Stomach (tissue), 9 donors: Measurements from ENCODE around the gene UBD. TPM values are rescaled to one million over a fixed set of nuclear protein-coding genes. Genes with fewer than 3 reads are reported as not detected.

Experiments used
- DNase-seq, 2 donors: peaks; one replicate each; pipeline versions ENCODE4 v3.0.0 to v3.0.0-alpha.2; 2013 to 2019
- H3K27ac ChIP-seq, 5 donors: fragments of 200-600 bp in 4 of 5; sonication (generic) in 4 of 5; one replicate each; pipeline ENCODE4 v1.5.1; 2013 to 2019; ENCODE audit warnings: mild to moderate bottlenecking in 1 of 5, moderate library complexity in 1 of 5
- H3K27me3 ChIP-seq, 3 donors: fragments of 200-600 bp; sonication (generic); one replicate each; pipeline ENCODE4 v1.5.1; 2017 to 2019; ENCODE audit warnings: mixed run types in 1 of 3
- H3K36me3 ChIP-seq, 4 donors: fragments of 200-600 bp; sonication (generic); 1 replicate in 3 of 4; 2 replicates in 1 of 4; pipeline ENCODE4 v1.5.1; 2016 to 2019
- H3K4me1 ChIP-seq, 4 donors: fragments of 200-600 bp; sonication (generic); one replicate each; pipeline ENCODE4 v1.5.1; 2016 to 2019
- H3K4me3 ChIP-seq, 4 donors: fragments of 200-600 bp; sonication (generic) in 3 of 4; one replicate each; pipeline ENCODE4 v1.5.1; 2016 to 2019; ENCODE audit warnings: mild to moderate bottlenecking in 1 of 4
- H3K9me3 ChIP-seq, 4 donors: fragments of 200-600 bp; sonication (generic); one replicate each; pipeline ENCODE4 v1.5.1; 2016 to 2019
- CTCF ChIP-seq, 7 experiments: fragments of 450-650 bp in 4 of 7; fragments of 200-600 bp in 3 of 7; sonication (generic) in 3 of 7; IDR thresholded peaks; one replicate each; pipeline ENCODE4 v1.5.1; 2016 to 2019; ENCODE audit warnings: antibody characterized with exemption in 7 of 7, control low read depth in 2 of 7, mild to moderate bottlenecking in 1 of 7
- EP300 ChIP-seq: sonication (generic); formaldehyde crosslinking; IDR thresholded peaks from one replicate; pipeline ENCODE4 v1.6.1; 2017; ENCODE audit warnings: antibody characterized with exemption
- POLR2A ChIP-seq, 4 donors: fragments of 450-650 bp; IDR thresholded peaks; one replicate each; pipeline ENCODE4 v1.6.1; 2016; ENCODE audit warnings: antibody characterized with exemption in 4 of 4, control low read depth in 2 of 4, mild to moderate bottlenecking in 1 of 4, moderate library complexity in 1 of 4
- POLR2AphosphoS5 ChIP-seq, 3 donors: sonication (generic); formaldehyde crosslinking; IDR thresholded peaks; one replicate each; pipeline ENCODE4 v1.6.1; 2016; ENCODE audit warnings: antibody characterized with exemption in 3 of 3
- WGBS, 5 donors: extraction: QIAGEN DNeasy Blood & Tissue Kit in 3 of 5; methylation state at CpG; one replicate each; pipeline versions ENCODE4 v1.1.5 to v1.1.7; 2013 to 2018; 5-methylcytosine and 5-hydroxymethylcytosine counted together
- intact Hi-C: fragments of 100-400 bp; cut with DNase I; formaldehyde crosslinking; loops from one replicate; pipeline ENCODE4 v1.15.1; 2023; ENCODE audit warnings: low total_unique reads
- polyA plus RNA-seq, 3 donors: library from polyadenylated mRNA; stranded (reverse); fragments of 200-250 nt; gene quantifications; one replicate each; pipeline ENCODE4 v1.2.3, GENCODE V29; 2013
- total RNA-seq, 5 donors: library from RNA; depleted of rRNA; stranded (reverse); fragments of >200 nt; gene quantifications; one replicate each; pipeline versions ENCODE4 v1.1.0 to v1.2.3, GENCODE V29; 2014 to 2016
- donor health status: healthy with polysubstance abuse.
- donor health status: Bipolar disorder and iron deficiency.
- donor health status: healthy.

The UBD gene
- total and polyA plus RNA-seq, 8 donors: 4.0 to 65.8 (median 7.7) TPM; not detected in 3

DNA sequence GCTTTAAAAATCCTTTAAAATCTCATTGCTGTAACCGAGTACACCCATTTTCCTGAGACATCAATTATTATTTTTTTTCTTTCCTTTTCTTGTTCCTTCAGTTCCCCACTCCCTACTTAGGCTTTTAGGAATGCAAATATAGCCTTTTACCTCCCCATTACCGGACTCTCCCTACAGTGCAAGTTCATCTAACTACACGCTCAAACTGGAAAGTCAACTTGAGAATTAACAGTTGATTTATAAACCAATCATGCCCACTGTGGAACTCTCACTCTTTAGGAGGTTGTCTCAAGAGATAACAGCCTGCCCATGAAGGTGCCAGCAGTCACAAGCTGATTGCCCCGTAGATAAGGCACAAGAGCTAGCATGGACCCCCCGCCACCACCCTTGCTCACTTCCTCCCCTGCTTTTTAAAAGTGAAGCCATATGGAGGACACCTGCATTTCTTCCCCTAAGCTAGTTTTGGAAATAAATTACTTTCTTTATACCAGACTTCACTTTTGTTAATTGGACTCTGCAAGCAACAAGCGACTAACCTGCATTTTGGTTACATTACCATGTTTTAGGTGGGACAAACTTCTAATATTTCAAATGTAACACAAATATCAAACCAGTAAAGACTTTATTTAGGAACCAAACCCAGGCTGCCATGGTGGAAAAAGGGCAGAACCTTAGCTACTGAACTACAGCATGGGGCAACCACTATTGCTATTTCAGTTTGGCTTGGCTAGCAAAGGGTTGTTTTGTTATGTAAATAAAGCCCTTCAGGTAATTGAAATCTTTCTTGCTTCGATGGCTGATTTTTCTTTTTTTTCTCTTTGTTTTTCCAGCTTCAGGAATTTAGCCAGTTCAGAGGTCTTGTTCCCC lies 34.9 kb downstream of the UBD start:
- H3K4me3 ChIP-seq: no peak overlapping the region
- H3K27me3 ChIP-seq: no peaks in the 10 kb centered on the region
- H3K27ac ChIP-seq: no peak overlapping the region
- DNase-seq: no peak
- intact Hi-C loops: no loop called here
- WGBS, 5 donors: 38 to 59% (median 45%) methylated on average over 7 of the region's 7 CpGs
- H3K4me1 ChIP-seq: no peaks in the 10 kb centered on the region
- no peaks in the 10 kb centered on the region for H3K9me3 ChIP-seq
- no peaks in the 10 kb centered on the region for H3K36me3 ChIP-seq
- TF ChIP-seq CTCF (IDR thresholded peaks at IDR 0.05): no peak
- TF ChIP-seq POLR2A (IDR thresholded peaks at IDR 0.05): no peak
- no peak for TF ChIP-seq EP300
- TF ChIP-seq POLR2AphosphoS5 (IDR thresholded peaks at IDR 0.05): no peak

- Histone ChIP-seq H3K27ac (no peak overlapping the region), H3K36me3 (no peaks in the 10 kb centered on the region), H3K4me3 (no peak overlapping the region), H3K9me3 (no peaks in the 10 kb centered on the region), H3K27me3 (no peaks in the 10 kb centered on the region), H3K4me1 (no peaks in the 10 kb centered on the region)
- TF ChIP-seq POLR2AphosphoS5 (IDR thresholded peaks at IDR 0.05) (no peak), POLR2A (IDR thresholded peaks at IDR 0.05) (no peak), CTCF (IDR thresholded peaks at IDR 0.05) (no peak), EP300 (no peak)
- intact Hi-C loops: no loop called here
- DNase-seq: no peak
- 28 to 66% (median 37%) methylated on average over 2 of the region's 2 CpGs for WGBS, 5 donors
These were observed 35.5 kb downstream of the UBD start for GRCh38 chr6:29524044-29524443.

GRCh38 chr6:29522227-29522626 lies 37.3 kb downstream of the UBD start:
- H3K4me3 ChIP-seq: no peak overlapping the region
- no peaks in the 10 kb centered on the region for H3K36me3 ChIP-seq
- TF ChIP-seq EP300 (no peak), POLR2AphosphoS5 (IDR thresholded peaks at IDR 0.05) (no peak), CTCF (IDR thresholded peaks at IDR 0.05) (no peak), POLR2A (IDR thresholded peaks at IDR 0.05) (no peak)
- H3K9me3 ChIP-seq: no peaks in the 10 kb centered on the region
- H3K4me1 ChIP-seq: no peaks in the 10 kb centered on the region
- intact Hi-C loops: no loop called here
- no peak for DNase-seq
- 48 to 56% (median 48%) methylated on average over 2 of the region's 2 CpGs for WGBS, 5 donors
- H3K27ac ChIP-seq: no peak overlapping the region
- no peaks in the 10 kb centered on the region for H3K27me3 ChIP-seq

- TF ChIP-seq EP300: no peak
- TF ChIP-seq POLR2AphosphoS5 (IDR thresholded peaks at IDR 0.05): no peak
- no peak for TF ChIP-seq POLR2A (IDR thresholded peaks at IDR 0.05)
- no peak for TF ChIP-seq CTCF (IDR thresholded peaks at IDR 0.05)
- DNase-seq: no peak
- H3K27me3 ChIP-seq: no peaks in the 10 kb centered on the region
- no peak overlapping the region for H3K27ac ChIP-seq
- no peak overlapping the region for H3K4me3 ChIP-seq
- no peaks in the 10 kb centered on the region for H3K9me3 ChIP-seq
- intact Hi-C loops: no loop called here
- no peaks in the 10 kb centered on the region for H3K36me3 ChIP-seq
- H3K4me1 ChIP-seq: no peaks in the 10 kb centered on the region
- WGBS, 5 donors: 44 to 62% (median 53%) methylated on average over 8 of the region's 8 CpGs
These were observed 38.4 kb downstream of the UBD start for GRCh38 chr6:29521006-29521680.
